NCI-H748 (cell line): ENCODE measurements around the gene KCTD16.

ENCODE experiments used
- DNase-seq: peaks from one replicate; lab custom pipeline; 2025; ENCODE audit not compliant: unreplicated experiment; lab: John Stamatoyannopoulos, UW

KCTD16 gene

DNA sequence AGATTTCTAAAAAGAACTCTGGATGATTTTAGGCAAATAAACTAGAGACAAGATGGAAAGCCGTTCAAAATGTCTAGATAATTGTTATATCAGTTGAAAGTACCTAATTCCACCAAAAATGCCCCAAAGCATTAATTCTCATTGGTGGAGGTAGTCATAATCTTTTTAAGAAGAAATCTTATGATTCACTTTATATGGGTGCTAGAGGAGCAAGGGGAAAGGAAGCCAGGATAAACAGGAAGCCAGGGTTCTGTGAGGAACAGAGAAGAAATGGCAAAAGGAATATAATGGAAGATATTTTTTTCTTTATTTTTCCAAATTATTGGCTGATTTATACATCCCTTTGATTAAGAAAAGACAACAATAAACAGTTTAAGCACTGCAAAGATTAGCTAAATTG, 8.0 kb upstream of the KCTD16 start:
- no peak for DNase-seq

- no peak for DNase-seq
These were observed 4.0 kb upstream of the KCTD16 start for GRCh38 chr5:144166696-144167095.

GRCh38 chr5:144167998-144168397, 2.7 kb upstream of the KCTD16 start:
- no peak for DNase-seq

GRCh38 chr5:144169904-144170275, 783 bp upstream of the KCTD16 start:
- DNase-seq, result no peak

DNA sequence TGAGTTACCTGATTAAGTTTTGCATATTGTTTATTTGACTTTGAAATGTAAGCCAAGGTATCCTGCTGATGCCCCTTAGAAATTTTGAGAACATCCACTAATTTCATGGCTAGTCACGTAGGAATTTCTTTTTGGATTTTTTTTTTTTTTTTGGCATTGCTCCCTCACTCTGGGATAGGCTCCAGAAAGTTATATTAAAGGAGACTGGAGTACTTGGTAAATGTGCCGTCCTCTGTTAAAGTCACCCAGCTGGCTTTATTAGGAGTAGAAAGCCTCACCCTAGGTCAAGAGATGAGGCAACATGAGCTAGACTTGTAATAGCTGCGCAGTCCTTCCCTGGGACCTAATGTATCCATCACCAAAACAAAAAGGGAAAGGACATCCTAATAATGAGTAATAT, 3.1 kb downstream of the KCTD16 start:
- no peak for DNase-seq

- no peak for DNase-seq
These were observed 6.9 kb downstream of the KCTD16 start for GRCh38 chr5:144177548-144177947.

GRCh38 chr5:144179226-144179625, 8.6 kb downstream of the KCTD16 start:
- no peak for DNase-seq

DNA sequence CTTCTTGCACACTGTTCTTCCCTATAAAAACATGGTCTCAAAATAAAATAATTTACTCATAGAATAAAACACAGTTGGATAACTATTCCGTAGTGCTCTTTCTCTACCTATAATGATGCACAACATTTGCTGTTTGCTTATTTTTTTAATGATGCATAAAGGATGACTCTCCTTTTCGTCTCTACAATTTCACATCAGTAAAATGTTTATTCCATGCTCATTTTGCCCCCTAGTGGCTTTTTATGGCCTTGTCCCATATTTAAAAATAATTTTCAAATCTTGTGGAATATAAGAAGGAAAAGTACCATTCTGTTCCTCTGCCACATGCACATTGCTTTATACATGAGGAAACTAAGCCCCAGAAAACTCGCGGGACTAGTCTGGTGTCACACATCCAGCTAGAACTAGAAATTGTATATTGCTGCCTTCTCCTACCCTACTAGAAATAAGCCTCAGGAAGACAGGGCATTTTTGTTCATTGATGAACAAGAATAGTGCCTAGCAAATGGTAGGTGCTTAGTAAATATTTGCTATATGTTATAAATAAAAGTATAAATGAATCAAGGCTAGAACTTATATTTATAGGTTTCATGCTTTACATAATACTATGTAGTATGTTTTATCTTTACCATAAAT, 12.7 kb downstream of the KCTD16 start:
- DNase-seq, result peak; percentile 22

DNA sequence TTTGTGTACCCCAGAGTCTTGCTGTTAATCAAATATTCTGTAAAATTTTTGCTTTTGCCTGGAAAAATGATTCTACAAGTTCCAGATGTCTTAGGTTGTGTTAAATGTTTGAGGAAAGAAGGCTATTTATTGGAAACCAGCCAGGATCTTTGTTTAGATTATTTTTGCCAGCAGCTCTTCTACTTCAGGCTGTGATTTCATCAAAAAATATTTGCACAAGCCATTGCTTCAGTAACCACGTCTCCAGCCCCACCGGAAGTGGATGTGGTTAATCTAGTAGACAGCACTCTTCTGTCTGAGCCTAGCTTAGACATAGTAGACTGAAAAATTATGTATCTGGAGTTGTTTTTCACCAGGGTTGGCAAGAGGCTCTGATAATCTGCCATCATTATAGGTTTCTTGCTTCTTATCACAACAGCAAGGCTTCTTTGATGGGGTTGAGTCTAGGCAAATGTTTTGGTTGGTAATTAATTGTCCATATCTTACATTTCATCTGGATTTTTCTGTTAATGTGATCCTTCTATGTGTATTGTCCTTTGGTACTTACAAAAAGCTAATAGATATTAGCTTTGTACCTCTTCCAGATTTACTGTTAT, 17.1 kb downstream of the KCTD16 start:
- DNase-seq, result peak; percentile 88

DNA sequence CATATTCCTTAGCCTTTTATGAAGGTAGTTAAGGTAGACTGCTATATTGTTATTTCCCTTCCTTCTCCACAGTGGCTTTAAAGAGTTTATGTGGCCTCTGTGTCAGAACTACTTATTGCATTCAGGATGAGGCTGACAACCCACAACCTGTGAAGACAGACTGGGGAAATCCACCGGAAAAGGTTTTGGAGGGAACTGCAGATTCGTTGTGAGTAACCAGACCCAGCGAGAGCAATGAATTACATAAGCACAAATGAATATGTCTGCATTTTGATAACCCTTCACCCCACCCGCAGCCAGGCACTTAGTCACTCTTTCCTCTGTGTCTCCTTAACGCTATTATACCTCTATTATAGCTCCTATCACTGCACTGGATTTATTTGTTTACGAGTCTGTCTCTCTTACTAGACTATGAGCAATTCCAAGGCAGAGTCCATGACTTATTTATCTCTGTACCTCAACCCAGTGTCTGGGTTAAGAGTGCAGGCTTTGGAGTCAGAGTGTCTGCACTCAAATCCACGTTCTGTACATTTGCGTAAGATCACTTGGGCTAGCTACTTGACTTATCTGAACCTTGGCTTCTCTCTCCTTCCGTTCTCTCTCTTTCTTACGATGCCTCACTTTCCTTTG, 19.2 kb downstream of the KCTD16 start:
- DNase-seq, result no peak

DNA sequence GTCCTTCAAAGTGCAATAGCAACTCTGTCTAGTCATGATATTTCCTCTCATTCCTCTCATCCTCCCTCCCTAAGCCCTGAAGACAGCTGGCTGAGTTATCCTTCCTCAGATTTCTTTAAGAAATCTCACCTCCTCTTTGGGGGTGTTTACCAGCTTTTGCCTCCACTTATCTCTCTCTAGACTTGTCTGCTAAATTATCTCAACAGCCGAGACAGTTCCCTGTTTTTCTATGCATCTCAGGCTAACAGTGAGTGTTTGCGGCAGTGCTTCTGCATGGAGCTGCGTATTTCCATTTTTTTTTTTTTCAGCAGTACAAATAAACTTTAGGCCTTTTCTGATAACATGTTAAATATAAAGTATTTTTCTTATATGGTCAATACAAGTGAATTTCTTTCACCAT, 20.9 kb downstream of the KCTD16 start:
- no peak for DNase-seq

- DNase-seq, result peak; percentile 51
These were observed 21.3 kb downstream of the KCTD16 start for GRCh38 chr5:144191998-144192397.

DNA sequence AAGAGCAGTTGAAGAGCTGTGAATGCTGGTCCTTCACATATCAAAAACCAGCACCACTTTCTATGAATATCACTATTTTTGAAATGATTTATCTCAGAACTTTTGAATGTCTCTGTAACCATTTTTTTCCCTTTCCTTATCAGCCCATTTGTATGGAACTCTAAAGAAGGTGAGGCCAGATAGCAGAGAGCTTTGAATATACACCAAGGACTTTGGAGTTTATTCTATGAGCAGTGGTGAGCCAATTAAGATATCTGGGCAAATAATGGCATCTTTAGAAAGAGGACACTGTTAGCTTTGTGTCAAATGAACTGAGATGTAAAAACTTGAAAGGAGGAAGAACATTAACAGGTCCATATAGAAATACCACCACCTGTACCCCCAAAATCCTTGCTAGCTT, 22.0 kb downstream of the KCTD16 start:
- no peak for DNase-seq

- no peak for DNase-seq
These were observed 23.5 kb downstream of the KCTD16 start for GRCh38 chr5:144194144-144194543.

- DNase-seq, result no peak
These were observed 24.8 kb downstream of the KCTD16 start for GRCh38 chr5:144195448-144195847.

DNA sequence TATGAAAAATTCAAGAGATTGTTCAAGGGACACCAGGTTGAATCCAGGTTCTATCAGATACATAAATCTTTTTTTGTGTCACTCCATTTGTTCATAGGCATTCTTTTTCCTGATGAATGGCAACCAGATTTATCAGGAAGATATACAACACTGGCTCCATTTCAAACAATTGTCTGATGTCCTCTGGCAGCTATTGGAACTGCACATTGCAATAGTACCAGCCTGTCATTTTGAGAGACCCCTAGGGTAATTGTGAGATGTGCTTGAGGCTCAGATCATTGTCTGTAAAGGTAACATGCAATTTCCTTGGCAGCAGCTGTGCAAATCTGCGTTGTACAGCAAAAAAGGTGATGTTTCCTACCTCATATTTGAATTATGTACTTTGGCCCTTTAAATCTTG, 25.9 kb downstream of the KCTD16 start:
- DNase-seq, result peak; percentile 55

DNA sequence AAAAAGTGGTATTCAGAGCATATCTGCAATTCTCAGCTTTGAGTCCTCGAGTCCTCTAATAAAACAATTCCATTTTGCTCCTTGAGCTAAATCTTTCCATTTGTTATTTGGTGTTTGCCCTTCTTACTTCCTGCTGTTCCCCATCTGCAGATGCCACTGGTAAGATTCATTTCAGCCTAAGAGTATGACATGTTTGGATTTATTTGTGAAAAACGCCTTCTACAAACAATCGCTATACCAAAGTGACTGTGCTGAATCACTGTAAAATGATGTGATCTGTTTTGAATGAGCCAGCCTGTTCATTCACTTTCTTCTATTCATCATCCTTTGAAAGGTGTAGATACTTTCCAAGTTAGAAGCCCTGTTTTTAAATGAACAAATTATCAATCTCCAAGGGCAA, 27.7 kb downstream of the KCTD16 start:
- peak; percentile 88 for DNase-seq

- no peak for DNase-seq
These were observed 30.9 kb downstream of the KCTD16 start for GRCh38 chr5:144201588-144201987.

- peak; percentile 9 for DNase-seq
These were observed 31.4 kb downstream of the KCTD16 start for GRCh38 chr5:144202072-144202471.

GRCh38 chr5:144202726-144203125, 32.1 kb downstream of the KCTD16 start:
- DNase-seq, result no peak

DNA sequence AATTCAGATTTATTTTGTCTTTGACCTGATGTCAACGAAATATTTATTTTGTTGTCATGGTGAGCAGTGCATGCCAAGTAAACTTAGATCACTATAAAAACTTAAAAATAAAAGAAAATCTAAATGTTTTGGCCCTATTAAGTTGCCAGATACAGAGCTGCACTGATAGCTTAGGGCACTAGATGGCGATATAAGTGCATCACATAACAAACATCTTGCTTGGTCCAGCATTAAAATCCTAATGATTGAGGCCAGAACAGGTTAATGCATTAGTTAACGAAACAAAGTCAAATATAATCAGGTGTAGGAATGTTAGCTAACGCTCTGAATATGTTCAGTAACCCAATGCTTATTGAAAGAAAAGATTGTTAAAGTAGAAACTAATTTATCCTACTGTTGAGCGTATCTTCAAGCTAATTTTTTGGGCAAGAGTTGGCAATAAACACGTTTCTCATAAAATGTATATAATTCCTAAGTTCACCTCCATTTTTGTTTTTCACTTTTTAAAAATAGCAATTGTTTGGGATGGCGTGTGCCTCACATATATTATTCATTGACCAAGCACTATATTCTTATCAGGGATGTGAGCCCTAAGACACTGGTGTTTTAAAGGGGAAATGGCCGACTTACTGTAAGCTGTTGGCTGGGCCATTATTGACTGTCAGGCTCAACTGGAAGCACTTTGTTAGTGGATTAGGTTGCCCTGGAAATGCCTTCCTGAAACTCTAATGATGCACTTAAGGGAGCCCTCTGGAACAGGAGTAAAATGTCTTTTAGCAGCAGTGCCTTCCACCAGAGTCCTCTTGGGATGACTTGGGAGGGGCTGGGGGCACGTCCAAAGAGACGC, 33.3 kb downstream of the KCTD16 start:
- peak; percentile 90 for DNase-seq

DNA sequence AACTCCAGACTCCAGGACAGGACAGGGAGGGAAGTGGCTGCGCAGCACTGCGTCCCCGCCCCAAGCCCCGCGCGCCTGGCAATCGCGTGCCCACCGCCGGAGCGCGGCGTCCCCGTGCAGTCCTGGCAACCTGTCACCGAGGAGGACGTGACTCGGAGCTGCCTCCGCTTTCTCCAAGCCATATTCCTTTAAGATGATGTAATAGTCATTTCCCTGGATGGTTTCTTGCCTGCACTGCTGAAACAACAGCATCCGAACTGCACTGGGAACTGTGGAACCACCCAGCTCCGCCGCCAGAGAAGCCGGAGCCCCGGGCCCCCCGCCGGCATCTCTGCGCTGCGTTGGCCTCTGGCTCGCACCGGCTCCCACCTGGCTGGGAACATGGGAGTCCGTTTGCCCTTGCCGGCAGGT, 34.5 kb downstream of the KCTD16 start:
- peak; percentile 86 for DNase-seq
